HG02798 (cell line): ENCODE data around the gene TMA7.
"Not testable (repeated sequence)": the region's sequence is repeated elsewhere in the genome, so short reads cannot be mapped to it uniquely, and the experiment has no call there.

ENCODE experiments used
- ATAC-seq: cut with Tn5 transposase; IDR thresholded peaks from one replicate; pipeline ENCODE4 v1.9.1; 2021; ENCODE audit warnings: mild to moderate bottlenecking; ENCODE audit not compliant: unreplicated experiment, poor library complexity

TMA7 gene

DNA sequence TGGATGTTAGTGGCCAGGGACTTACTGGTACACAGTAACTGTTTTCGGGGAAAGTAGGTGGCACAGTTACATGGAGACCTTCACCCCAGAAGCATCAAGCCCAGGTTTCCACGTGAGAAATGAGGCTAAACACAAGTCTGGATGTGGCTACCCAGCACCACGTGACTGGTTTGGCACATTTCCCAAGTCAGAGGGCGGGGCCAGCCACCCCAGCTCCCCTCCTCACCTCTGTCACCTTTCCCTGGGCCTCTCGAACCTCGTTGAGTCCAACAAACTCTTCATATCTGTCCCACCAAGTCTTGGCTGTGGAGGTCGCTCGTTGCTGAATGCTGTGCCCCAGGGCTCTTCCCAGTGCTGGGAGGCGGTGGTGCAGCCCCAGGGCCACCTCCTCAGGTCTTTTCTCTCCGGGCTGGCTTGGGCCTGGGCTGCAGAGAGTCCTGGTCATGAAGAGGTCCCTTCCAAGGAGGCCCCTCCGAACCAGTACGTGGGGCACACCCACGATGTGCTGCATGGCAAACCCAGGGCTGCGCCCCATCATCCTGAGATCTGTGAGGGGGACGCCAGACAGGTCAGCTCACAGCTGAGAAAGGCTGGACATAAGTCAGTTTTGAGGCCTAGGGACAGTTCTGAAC is 5.3 kb upstream of the TMA7 start:
- no peak for ATAC-seq

DNA sequence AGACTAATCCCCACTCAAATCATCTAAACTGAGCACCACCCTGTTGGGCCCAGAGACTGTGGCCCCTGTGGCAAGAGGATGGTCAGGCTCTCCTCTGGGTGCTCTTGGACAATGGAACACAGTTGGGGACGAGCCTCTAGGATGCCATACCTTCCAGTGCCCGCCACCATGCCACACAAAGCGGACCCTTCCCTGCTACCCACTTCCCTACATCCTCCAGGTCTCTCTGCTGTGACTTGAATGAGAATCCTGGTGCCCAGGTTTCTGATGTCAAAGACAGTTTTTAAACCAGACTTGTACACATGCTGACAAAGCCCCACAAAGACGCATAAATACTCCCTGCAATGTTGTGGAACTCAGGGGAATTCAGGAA is 4.8 kb upstream of the TMA7 start:
- ATAC-seq: no peak

DNA sequence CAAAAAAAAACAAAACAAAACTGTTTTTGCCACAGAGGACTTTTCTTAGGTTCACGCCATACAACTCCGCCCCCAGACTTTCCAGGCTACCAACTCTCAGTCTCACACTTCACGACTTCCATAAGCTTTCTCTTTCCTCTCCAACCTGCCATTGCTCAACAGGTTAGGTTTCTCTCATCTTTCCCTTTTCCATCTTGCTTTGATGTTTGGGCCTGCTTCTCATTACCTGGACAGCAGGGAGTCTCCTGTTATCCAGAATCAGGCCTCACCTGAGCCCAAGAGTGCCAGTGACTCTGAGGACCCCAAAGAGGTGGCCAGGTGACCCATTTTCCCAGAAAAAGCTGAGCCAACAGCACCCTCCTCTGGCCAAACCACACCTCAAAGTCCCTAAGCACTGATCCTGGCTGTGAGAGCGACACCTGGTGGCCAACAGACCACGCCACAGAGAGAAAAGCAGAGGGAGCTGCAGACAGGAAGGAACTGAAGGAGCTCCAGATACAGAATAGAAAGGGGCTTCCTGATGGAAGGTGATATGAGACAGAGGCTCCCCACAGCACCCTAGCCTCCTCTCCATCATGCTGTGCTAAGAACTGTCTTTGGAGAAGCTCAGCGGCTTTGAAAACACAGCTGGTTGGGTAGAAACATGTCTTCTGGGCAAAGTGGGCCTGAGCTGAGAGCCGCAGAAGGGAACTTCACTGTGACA is 4.1 kb upstream of the TMA7 start:
- peak; percentile 22 for ATAC-seq

DNA sequence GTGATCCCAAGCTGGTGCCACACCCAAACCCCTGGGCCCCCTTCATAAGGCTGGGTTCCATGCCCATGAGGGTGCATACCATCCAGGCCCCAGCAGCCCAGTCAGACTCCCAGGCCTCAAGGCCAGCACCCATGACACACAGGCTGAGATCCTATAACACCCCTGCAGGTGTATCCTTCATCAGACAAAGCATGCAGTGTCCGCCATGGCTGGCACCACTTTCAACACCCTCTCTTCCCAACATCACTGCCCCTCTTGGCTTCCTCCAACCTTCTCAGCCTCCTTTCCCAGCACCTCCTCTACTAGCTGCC is 3.6 kb upstream of the TMA7 start:
- no peak for ATAC-seq

DNA sequence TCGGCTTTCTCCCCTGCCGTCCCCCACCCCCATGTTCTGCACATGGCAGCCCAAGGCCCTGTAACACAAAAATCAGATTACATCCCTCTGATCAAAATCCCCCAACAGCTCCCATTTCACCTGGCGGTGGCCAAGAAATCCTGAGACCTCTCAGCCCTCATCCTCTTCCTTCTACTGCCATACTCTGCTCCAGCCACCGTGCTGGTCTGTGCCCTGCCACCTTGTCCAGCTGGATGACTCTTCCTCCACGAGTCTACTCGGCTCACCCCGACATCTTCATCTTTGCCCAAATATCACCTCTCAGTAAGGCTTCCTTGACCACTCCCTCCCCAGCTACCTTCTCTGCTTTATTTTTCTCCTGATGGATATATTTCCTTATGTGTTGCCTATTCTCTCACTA is 3.2 kb upstream of the TMA7 start:
- no peak for ATAC-seq

DNA sequence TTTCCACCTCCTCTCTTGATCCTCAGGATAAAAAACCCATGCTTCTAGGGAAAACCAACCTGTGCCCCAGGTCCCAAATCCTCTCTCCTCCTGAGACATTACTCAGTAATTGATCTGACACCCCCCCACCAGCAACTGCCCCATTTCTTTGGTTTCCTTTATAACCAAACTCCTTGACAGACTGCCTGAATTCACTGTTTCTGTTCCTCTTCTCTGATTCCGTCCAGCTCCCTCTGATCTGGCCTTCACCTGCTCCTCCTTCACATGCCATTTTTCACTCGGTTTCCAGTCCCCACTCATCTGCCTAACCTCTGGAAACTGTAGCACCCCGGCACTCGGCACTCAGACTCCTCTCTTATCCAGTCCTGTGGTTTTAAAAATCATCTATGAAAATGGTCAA is 2.2 kb upstream of the TMA7 start:
- no peak for ATAC-seq

DNA sequence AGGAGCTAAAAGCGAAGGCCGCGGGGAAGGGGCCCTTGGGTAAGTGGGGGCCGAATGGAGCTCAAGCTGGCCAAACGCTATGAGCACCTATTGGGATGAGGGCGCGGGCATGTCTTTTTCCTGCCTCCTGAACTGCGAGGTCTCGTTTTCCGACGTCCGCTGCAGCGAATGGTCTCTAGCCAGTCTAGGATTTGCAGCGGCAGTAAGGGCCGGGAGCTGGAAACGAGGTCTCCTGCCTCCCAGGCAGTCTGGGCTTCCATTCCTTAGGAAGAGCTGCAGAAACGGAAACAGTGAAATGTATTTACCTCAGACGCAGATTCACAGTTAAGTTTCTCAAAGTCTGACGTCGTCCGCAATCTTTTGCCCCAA is 517 bp downstream of the TMA7 start:
- ATAC-seq: no peak

DNA sequence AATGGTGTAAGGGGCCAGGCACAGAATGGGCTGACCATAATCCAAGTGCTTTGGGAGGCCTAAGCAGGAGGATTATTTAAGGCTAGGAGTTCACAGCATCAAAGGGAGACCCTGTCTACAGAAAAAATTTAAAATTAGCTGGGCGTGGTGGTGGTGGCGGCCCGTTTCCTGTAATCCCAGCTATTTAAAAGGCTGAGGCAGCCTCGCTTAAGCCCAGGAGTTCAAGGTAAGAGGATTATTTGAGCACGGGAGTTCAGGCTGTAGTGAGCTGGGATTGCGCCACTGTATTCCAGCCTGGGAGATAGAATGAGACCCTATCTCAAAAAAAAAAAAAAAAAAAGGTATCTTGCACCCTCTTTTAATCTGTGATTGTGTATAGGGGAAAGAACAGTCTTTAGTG is 1.9 kb downstream of the TMA7 start:
- no peak for ATAC-seq

DNA sequence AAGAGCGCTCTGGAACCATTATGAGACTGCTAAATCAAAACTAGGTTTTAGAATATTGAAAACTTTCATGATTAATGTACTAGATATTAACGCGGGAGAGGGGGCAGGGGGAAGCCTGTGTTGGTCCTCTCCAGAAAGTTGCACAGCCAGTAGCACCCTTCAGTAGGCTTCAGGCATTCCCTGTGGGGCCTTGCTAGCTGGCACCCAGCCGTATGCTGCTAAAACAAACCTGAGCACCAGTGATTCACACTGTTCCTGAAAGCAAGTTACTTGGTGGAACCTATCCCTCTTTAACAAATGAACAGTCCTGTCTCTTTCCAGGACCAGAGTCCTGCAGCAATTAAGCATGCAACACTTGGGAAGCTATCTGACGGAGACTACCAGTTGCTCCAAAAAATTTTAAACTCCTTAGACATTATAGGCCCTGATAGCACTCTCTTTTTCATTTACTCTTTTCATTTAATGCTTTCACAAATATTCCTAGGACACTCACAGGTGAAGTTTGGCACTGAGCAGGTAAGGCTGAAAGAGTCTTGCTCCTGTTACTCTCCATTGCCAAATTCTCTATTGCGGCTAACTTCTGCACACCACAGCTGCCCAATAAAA is 5.3 kb downstream of the TMA7 start:
- ATAC-seq: no peak

DNA sequence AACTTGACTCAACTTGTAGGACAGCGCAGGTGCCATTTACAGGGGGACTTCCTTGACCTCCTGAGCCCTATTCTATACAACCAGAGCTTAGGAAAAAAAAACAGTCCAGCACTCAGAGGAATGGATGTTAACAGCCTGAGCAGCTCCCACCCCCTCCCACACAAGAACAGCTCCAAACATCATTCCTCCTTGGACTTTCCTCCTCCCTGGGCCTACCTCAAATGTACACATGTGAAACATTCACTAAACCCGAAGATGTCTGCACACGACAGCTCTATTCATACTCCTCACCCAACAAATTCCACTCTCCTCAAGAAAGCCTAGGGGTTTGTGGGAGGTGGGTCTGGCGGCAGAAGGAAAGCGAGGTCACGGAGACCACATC is 6.0 kb downstream of the TMA7 start:
- ATAC-seq: no peak

DNA sequence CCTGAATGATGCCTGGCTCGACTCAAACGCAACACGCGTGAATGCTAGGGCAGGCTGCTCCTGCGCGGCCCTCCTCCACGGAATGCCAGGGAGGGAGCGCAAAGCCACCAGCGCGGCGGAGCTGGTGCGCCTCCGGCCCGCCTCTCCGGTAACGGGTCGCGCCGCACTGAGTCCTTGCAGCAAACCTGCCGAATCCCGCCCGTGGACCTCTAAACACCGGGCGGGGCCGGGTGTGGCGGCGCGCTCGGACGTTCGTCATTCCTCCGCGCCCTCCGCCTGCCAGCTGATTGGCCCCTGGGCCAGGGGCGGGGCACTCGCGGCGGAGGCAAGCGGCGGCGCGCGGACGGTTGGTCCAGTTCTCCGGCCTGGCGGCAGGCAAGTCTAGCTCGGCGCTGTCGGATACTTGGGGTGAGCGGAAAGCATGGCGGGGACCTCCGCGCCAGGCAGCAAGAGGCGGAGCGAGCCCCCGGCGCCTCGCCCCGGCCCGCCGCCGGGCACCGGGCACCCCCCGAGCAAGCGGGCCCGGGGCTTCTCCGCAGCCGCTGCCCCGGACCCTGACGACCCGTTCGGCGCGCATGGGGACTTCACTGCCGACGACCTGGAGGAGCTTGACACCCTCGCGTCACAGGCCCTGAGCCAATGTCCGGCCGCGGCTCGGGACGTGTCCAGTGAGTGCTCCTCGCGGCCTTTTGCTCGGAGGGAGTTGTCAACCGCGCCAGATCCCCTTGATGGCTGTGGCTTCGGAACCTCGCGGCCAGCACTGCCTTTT is 6.6 kb downstream of the TMA7 start, which contains the start of gene ATRIP:
Gene ATRIP (plus strand): TSS at position 313 of the 769 bp plus-strand sequence. CDS start 109 bp downstream, at position 422.
- peak; percentile 91 for ATAC-seq

DNA sequence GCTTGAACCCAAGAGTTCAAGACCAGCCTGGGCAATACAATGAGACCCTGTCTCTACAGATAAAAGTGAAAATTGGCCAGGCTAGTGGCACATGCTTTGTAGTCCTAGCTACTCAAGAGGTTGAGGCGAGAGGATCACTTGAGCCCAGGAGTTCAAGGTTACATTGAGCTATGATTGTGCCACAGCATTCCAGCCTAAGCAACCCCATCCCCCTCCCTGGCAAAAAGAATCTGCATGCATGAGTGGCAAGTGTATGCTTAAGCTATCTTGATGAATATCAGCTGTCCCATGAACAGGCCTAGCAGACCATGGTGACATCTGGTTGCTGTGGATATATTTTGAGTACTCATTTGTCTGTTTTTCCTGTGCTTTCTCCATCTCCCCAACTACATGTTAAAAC is 11.2 kb downstream of the TMA7 start:
- ATAC-seq: no peak

DNA sequence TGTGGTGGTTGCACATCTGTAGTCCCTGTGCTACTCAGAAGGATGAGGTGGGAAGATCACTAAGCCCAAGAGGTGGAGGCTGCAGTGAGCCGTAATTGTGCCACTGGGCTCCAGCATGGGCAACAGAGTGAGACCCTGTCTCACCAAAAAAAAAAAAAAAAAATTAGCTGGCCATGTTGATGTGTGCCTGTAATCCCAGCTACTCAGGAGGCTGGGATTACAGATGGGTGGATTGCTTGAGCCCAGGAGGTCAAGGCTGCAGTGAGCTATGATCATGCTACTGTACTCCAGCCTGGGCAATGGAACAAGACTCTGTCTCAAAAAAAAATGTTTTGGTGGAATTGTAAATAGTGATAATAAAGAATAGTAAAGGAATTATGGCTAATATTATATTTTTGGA is 16.4 kb downstream of the TMA7 start:
- ATAC-seq: no peak

DNA sequence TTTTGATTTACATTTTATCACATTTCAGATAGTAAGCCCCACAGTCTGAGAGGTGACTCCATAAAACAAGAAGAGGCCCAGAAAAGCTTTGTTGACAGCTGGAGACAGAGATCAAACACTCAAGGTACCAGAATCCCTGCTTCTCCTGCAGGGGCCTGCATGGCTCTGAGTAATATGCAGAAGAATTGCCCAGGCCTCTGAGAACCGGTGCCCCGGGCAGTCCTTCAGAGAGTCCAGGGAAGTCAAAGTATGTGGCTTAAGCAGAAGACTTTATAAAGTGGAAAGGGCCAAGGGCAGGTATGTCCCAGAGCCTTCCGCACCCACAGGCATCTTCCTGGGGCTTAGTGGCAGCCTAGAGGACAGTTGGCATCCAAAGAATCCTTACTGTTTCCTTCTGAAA is 19.3 kb downstream of the TMA7 start:
- no peak for ATAC-seq

DNA sequence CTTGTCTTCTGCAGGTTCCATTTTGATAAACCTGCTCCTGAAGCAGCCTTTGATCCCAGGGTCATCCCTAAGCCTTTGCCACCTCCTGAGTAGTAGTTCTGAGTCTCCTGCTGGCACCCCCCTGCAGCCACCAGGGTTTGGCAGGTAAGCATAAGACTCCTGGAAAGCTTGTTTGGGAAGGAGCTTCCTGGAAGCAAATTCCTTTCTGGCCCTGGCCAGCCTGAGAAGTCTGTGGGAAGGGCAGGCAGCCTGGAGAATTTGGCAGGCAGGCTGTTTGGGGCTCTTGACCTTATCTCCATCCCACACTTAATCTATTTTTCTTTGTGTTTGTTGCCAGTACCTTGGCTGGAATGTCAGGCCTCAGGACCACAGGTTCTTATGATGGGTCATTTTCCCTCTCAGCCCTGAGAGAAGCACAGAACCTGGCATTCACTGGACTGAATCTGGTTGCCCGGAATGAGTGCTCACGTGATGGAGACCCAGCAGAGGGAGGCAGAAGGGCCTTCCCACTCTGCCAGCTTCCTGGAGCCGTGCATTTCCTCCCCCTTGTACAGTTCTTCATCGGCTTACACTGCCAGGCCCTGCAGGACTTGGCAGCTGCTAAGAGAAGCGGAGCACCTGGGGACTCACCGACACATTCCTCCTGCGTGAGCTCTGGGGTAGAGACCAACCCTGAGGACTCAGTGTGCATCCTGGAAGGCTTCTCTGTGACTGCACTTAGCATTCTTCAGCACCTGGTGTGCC is 19.9 kb downstream of the TMA7 start:
- ATAC-seq: no peak

DNA sequence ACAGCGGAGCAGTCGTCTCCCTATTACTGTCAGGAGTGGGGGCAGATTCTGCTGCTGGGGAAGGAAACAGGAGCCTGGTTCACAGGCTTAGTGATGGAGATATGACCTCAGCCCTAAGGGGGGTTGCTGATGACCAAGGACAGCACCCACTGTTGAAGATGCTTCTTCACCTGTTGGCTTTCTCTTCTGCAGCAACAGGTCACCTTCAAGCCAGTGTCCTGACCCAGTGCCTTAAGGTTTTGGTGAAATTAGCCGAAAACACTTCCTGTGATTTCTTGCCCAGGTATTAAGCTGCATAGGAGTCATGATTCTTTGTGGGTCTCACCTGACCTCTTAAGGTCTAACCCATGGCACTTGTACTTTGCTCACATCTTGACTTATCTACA is 20.5 kb downstream of the TMA7 start:
- ATAC-seq: no peak

DNA sequence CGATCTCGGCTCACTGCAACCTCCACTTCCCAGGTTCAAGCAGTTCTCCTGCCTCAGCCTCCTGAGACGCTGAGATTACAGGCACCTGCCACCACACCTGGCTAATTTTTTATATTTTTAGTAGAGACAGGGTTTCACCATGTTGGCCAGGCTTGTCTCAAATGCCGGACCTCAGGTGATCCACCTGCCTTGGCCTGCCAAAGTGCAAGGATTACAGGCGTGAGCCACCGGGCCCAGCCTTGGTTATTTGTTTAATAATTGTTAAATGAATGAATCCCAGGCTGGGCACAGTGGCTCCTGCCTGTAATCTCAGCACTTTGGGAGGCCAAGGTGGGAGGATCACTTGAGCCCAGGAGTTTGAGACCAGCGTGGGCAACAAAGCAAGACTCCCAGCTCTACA is 21.7 kb downstream of the TMA7 start:
- ATAC-seq: not testable (repeated sequence)

DNA sequence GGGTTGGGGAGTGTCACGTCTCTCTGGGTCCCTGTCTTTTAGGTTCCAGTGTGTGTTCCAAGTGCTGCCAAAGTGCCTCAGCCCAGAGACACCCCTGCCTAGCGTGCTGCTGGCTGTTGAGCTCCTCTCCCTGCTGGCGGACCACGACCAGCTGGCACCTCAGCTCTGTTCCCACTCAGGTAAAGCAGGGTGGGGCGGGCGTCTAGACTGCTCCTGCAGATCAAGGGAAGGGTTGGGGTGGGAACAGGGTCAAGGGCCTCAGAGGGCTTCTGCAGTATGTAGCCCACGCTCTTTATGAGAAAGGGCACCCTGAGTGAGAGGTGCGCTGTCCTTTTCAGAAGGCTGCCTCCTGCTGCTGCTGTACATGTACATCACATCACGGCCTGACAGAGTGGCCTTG is 23.6 kb downstream of the TMA7 start:
- ATAC-seq: no peak

DNA sequence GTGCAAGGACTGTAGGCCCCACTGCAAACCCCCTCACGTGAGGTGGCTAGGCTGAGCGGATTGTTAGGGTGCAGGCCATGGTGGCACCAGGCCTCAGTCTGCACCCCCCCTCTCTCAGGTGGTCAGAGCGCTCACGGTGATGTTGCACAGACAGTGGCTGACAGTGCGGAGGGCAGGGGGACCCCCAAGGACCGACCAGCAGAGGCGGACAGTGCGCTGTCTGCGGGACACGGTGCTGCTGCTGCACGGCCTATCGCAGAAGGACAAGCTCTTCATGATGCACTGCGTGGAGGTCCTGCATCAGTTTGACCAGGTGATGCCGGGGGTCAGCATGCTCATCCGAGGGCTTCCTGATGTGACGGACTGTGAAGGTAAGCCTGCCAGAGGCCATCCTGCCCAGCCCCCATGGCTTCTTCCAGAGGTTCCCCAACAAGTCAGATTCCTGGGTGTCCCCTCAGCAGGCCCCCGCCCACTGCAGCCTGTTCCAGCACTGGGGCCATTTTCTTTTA is 24.7 kb downstream of the TMA7 start:
- no peak for ATAC-seq

DNA sequence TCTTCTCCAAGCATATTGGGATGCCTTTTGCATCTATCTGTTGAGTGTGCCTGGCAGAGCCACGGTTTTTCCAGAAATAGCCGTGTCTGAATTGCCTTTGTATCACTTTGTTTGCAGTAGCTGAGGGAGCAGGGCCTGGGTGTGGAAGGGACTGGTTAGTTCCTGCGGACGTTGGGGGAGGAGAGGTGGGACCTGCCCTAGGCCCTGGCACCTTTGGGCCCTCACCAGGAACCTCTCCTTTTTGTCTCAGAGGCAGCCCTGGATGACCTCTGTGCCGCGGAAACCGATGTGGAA is 25.1 kb downstream of the TMA7 start:
- ATAC-seq: no peak
